ENCODE data around the gene LEAP2.

The LEAP2 gene

DNA sequence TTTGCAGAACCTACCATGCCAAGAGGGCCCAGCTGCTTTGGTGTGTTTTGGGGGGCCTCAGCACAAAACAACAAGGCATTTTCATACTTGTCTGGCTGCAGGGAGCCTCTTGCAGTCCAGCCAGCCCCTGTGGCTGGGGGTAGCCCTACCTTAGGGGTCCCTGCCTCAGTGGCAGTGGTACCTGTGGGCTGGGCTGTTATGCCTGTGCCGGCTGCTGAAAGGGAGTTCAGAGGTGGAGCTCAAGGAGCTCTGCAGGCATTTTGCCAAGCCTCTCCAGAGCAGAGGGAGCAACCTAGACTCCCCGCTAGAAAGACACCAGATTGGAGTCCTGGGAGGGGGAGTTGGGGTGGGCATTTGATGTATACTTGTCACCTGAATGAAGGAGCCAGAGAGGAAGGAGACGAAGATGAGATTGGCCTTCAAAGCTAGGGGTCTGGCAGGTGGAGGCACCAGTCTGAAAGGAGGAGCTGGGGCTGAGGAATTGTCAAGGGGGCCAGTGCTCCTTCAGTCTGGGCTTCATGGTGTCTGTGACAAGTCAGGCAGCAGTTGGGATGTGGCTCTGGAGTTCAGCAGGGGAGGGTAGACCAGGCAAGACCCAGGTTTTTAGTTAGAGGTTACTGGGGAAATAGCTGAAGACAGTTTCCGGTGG, 44.5 kb upstream of the LEAP2 start:
- Histone ChIP-seq H3K4me3 (ENCODE audit: low read length, poor library complexity, severe bottlenecking) (no peak overlapping the region), H3K9me3 (ENCODE audit: insufficient read depth, low read depth, low read length) (no peaks in the 10 kb centered on the region), H3K9me2 (replicated peaks; ENCODE audit: low read depth, low read length) (no peaks in the 10 kb centered on the region), H4K20me1 (ENCODE audit: insufficient read depth, low read length, poor library complexity, severe bottlenecking) (no peaks in the 10 kb centered on the region), H2AFZ (ENCODE audit: low read length) (no peak overlapping the region), H3K36me3 (ENCODE audit: insufficient read depth, low read length) (no peaks in the 10 kb centered on the region), H3K79me2 (ENCODE audit: insufficient read depth, low read length) (no peaks in the 10 kb centered on the region), H3F3A (ENCODE audit: low read depth) (no peaks in the 10 kb centered on the region), H3K9ac (ENCODE audit: low read depth, low read length, poor library complexity, severe bottlenecking) (no peak overlapping the region), H3K4me2 (ENCODE audit: low read depth, low read length, poor library complexity, severe bottlenecking) (no peak overlapping the region), H3K27me3 (ENCODE audit: insufficient read depth, low read length, poor library complexity, severe bottlenecking) (no peaks in the 10 kb centered on the region), H3K4me1 (ENCODE audit: insufficient read depth, low read length, poor library complexity, severe bottlenecking) (no peaks in the 10 kb centered on the region)
- TF ChIP-seq, protein P1, sequence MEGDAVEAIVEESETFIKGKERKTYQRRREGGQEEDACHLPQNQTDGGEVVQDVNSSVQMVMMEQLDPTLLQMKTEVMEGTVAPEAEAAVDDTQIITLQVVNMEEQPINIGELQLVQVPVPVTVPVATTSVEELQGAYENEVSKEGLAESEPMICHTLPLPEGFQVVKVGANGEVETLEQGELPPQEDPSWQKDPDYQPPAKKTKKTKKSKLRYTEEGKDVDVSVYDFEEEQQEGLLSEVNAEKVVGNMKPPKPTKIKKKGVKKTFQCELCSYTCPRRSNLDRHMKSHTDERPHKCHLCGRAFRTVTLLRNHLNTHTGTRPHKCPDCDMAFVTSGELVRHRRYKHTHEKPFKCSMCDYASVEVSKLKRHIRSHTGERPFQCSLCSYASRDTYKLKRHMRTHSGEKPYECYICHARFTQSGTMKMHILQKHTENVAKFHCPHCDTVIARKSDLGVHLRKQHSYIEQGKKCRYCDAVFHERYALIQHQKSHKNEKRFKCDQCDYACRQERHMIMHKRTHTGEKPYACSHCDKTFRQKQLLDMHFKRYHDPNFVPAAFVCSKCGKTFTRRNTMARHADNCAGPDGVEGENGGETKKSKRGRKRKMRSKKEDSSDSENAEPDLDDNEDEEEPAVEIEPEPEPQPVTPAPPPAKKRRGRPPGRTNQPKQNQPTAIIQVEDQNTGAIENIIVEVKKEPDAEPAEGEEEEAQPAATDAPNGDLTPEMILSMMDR (conservative IDR thresholded peaks at IDR 0.05; ENCODE audit: low read length) = no peak
- TF ChIP-seq EZH2phosphoT487 (IDR thresholded peaks at IDR 0.05; ENCODE audit: borderline replicate concordance) = no peak

DNA sequence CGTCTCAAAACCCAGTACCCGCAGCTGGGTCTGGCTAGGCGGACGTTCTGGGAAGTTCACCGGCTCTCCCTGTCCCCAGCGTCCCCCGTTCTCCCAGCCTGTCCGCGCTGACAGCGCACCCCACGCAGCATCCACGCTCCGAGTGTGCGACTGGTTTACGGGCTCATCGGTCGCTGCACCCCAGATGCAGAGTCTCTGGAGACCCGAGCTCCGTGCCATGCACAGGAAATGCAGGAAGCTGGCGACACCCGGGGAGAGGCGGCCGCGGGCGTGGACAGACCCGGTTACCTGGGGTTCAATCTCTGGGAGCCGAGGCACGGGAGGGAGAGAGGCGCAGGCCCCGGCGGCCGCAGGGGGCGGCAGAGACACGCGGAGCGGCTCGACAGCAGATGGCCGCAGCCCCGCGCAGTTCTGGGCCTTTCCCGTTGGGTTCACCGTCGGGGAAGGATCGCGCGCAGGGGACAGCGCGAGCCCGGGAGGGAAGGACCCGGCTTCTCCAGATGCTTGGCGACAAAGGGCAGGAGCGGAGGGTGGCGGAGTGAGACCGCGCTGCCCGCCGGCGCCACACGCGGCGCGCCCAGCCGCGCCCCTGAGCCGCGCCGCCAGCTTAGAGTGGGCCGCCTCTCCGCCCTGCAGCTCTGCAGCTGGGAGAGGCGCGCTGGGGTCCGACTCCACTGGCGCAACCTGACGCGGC, 43.6 kb upstream of the LEAP2 start:
- no peaks in the 10 kb centered on the region for H3F3A ChIP-seq (ENCODE audit: low read depth)
- peak overlapping the region; percentile 74 for H3K4me3 ChIP-seq (ENCODE audit: low read length, poor library complexity, severe bottlenecking)
- TF ChIP-seq, protein P1 (conservative IDR thresholded peaks at IDR 0.05; ENCODE audit: low read length) = peak; percentile 58
- no peak for TF ChIP-seq EZH2phosphoT487 (IDR thresholded peaks at IDR 0.05; ENCODE audit: borderline replicate concordance)
- no peaks in the 10 kb centered on the region for H3K79me2 ChIP-seq (ENCODE audit: insufficient read depth, low read length)
- H3K27me3 ChIP-seq (ENCODE audit: insufficient read depth, low read length, poor library complexity, severe bottlenecking) = no peaks in the 10 kb centered on the region
- no peaks in the 10 kb centered on the region for H3K4me1 ChIP-seq (ENCODE audit: insufficient read depth, low read length, poor library complexity, severe bottlenecking)
- H3K9me2 ChIP-seq (replicated peaks; ENCODE audit: low read depth, low read length) = no peaks in the 10 kb centered on the region
- no peaks in the 10 kb centered on the region for H4K20me1 ChIP-seq (ENCODE audit: insufficient read depth, low read length, poor library complexity, severe bottlenecking)
- H3K9ac ChIP-seq (ENCODE audit: low read depth, low read length, poor library complexity, severe bottlenecking) = peak overlapping the region; percentile 50
- peak overlapping the region; percentile 67; the same call in 1 of the 2 replicates for H2AFZ ChIP-seq (ENCODE audit: low read length)
- peak overlapping the region; percentile 37 for H3K4me2 ChIP-seq (ENCODE audit: low read depth, low read length, poor library complexity, severe bottlenecking)
- no peaks in the 10 kb centered on the region for H3K36me3 ChIP-seq (ENCODE audit: insufficient read depth, low read length)
- no peaks in the 10 kb centered on the region for H3K9me3 ChIP-seq (ENCODE audit: insufficient read depth, low read depth, low read length)

DNA sequence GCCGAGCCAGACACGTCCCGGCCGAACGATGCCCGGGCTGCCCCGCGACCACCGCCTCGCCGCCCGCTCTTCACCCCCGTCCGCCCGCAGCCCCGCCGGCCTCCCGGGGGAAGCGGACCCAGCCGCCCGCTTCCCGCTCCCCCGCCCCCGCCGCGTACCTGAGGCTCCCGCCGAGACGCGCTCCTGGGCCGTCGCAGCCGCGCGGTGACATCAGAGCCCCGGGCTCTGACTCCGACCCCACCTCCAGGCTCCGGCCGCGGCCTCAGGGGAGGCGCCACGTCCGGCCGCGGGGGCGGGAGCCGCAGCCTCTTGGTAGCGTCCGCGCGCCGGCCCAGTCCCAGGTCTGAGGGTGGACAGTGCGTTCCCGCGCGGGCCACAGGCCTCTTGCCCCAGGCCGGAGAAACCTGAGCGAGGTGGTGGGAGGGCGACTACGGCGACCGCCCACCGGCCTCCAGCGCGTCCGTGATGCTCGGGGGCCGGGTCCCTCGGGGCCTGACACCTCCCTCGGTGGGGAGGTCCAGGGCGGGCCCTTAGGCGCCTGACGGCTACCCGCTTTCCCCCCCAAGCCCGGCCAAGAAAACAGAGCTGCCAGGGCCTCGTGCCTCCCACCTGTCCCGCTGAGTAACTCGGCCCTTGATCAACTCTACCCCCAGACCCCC, 42.9 kb upstream of the LEAP2 start, which contains the start of gene SHROOM1:
Gene SHROOM1, minus strand, starts transcription at position 212 of the 659 bp plus-strand sequence. CDS start 4,507 bp downstream, outside the sequence.
- Histone ChIP-seq H3K9me3 (ENCODE audit: insufficient read depth, low read depth, low read length) (no peaks in the 10 kb centered on the region), H3K36me3 (ENCODE audit: insufficient read depth, low read length) (no peaks in the 10 kb centered on the region), H3F3A (ENCODE audit: low read depth) (no peaks in the 10 kb centered on the region), H3K9me2 (replicated peaks; ENCODE audit: low read depth, low read length) (no peaks in the 10 kb centered on the region), H4K20me1 (ENCODE audit: insufficient read depth, low read length, poor library complexity, severe bottlenecking) (no peaks in the 10 kb centered on the region), H3K27me3 (ENCODE audit: insufficient read depth, low read length, poor library complexity, severe bottlenecking) (no peaks in the 10 kb centered on the region), H3K4me2 (ENCODE audit: low read depth, low read length, poor library complexity, severe bottlenecking) (peak within 1 kb of the TSS; percentile 37), H3K4me1 (ENCODE audit: insufficient read depth, low read length, poor library complexity, severe bottlenecking) (no peaks in the 10 kb centered on the region), H3K9ac (ENCODE audit: low read depth, low read length, poor library complexity, severe bottlenecking) (peak within 1 kb of the TSS; percentile 50), H3K79me2 (ENCODE audit: insufficient read depth, low read length) (no peaks in the 10 kb centered on the region), H3K4me3 (ENCODE audit: low read length, poor library complexity, severe bottlenecking) (peak within 1 kb of the TSS; percentile 74), H2AFZ (ENCODE audit: low read length) (peak within 1 kb of the TSS; percentile 67; the same call in 1 of the 2 replicates)
- TF ChIP-seq EZH2phosphoT487 (IDR thresholded peaks at IDR 0.05; ENCODE audit: borderline replicate concordance) = no peak
- TF ChIP-seq, protein P1 (conservative IDR thresholded peaks at IDR 0.05; ENCODE audit: low read length) = no peak

Data from Loucy (cell line).